ENCODE measurements around the gene OVOL3.

Gene OVOL3

GRCh38 chr19:36093146-36093662 is 17.7 kb upstream of the OVOL3 start:
- H3K9me2 ChIP-seq (replicated peaks; ENCODE audit: control insufficient read depth, low read length): no peaks in the 10 kb centered on the region
- TF ChIP-seq CTCF (IDR thresholded peaks at IDR 0.05; ENCODE audit: low read depth, low read length, poor library complexity, severe bottlenecking) (no peak), EZH2phosphoT487 (IDR thresholded peaks at IDR 0.05; ENCODE audit: borderline replicate concordance, low read length) (no peak)
- H3K4me2 ChIP-seq (ENCODE audit: low read length): no peak overlapping the region
- H3K9me3 ChIP-seq (ENCODE audit: control insufficient read depth, insufficient read depth, low read length): no peaks in the 10 kb centered on the region
- no peak overlapping the region for H3K4me3 ChIP-seq (ENCODE audit: low read length)
- no peaks in the 10 kb centered on the region for H3K4me1 ChIP-seq (ENCODE audit: control insufficient read depth, low read length)
- H3K79me2 ChIP-seq (ENCODE audit: control insufficient read depth, low read length): no peaks in the 10 kb centered on the region
- H3K27ac ChIP-seq (ENCODE audit: low read depth, low read length): no peak overlapping the region
- H3K27me3 ChIP-seq (ENCODE audit: control insufficient read depth, low read length): no peaks in the 10 kb centered on the region
- H3F3A ChIP-seq (ENCODE audit: control insufficient read depth, insufficient read depth): no peaks in the 10 kb centered on the region
- peaks cover 72% of the 10 kb centered on the region for H3K36me3 ChIP-seq (ENCODE audit: control insufficient read depth, low read length)
- no peaks in the 10 kb centered on the region for H4K20me1 ChIP-seq (ENCODE audit: control insufficient read depth, insufficient read depth, low read depth, low read length)

- TF ChIP-seq CTCF (IDR thresholded peaks at IDR 0.05; ENCODE audit: low read depth, low read length, poor library complexity, severe bottlenecking) (no peak), EZH2phosphoT487 (IDR thresholded peaks at IDR 0.05; ENCODE audit: borderline replicate concordance, low read length) (no peak)
- H3K9me2 ChIP-seq (replicated peaks; ENCODE audit: control insufficient read depth, low read length): no peaks in the 10 kb centered on the region
- no peaks in the 10 kb centered on the region for H3K4me1 ChIP-seq (ENCODE audit: control insufficient read depth, low read length)
- no peaks in the 10 kb centered on the region for H3K79me2 ChIP-seq (ENCODE audit: control insufficient read depth, low read length)
- no peak overlapping the region for H3K4me3 ChIP-seq (ENCODE audit: low read length)
- no peaks in the 10 kb centered on the region for H3F3A ChIP-seq (ENCODE audit: control insufficient read depth, insufficient read depth)
- no peak overlapping the region for H3K4me2 ChIP-seq (ENCODE audit: low read length)
- no peaks in the 10 kb centered on the region for H3K27me3 ChIP-seq (ENCODE audit: control insufficient read depth, low read length)
- peaks cover 70% of the 10 kb centered on the region for H3K36me3 ChIP-seq (ENCODE audit: control insufficient read depth, low read length)
- no peaks in the 10 kb centered on the region for H4K20me1 ChIP-seq (ENCODE audit: control insufficient read depth, insufficient read depth, low read depth, low read length)
- H3K9me3 ChIP-seq (ENCODE audit: control insufficient read depth, insufficient read depth, low read length): no peaks in the 10 kb centered on the region
- no peak overlapping the region for H3K27ac ChIP-seq (ENCODE audit: low read depth, low read length)
These were observed 17.3 kb upstream of the OVOL3 start for GRCh38 chr19:36093687-36094086.

GRCh38 chr19:36097036-36097435 is 13.9 kb upstream of the OVOL3 start:
- Histone ChIP-seq H3F3A (ENCODE audit: control insufficient read depth, insufficient read depth) (no peaks in the 10 kb centered on the region), H3K4me3 (ENCODE audit: low read length) (no peak overlapping the region), H3K4me1 (ENCODE audit: control insufficient read depth, low read length) (no peaks in the 10 kb centered on the region), H3K4me2 (ENCODE audit: low read length) (no peak overlapping the region), H3K27me3 (ENCODE audit: control insufficient read depth, low read length) (no peaks in the 10 kb centered on the region), H3K27ac (ENCODE audit: low read depth, low read length) (no peak overlapping the region), H3K36me3 (ENCODE audit: control insufficient read depth, low read length) (peaks cover 69% of the 10 kb centered on the region), H3K79me2 (ENCODE audit: control insufficient read depth, low read length) (no peaks in the 10 kb centered on the region), H4K20me1 (ENCODE audit: control insufficient read depth, insufficient read depth, low read depth, low read length) (no peaks in the 10 kb centered on the region), H3K9me3 (ENCODE audit: control insufficient read depth, insufficient read depth, low read length) (no peaks in the 10 kb centered on the region), H3K9me2 (replicated peaks; ENCODE audit: control insufficient read depth, low read length) (no peaks in the 10 kb centered on the region)
- TF ChIP-seq CTCF (IDR thresholded peaks at IDR 0.05; ENCODE audit: low read depth, low read length, poor library complexity, severe bottlenecking): no peak
- no peak for TF ChIP-seq EZH2phosphoT487 (IDR thresholded peaks at IDR 0.05; ENCODE audit: borderline replicate concordance, low read length)
